Activated CD8-positive, alpha-beta T cell treated with anti-CD3 and anti-CD28 coated beads for 36 hours (primary cell): ENCODE results near the gene S100A1. TPM values are rescaled to one million over a fixed set of nuclear protein-coding genes. Genes with fewer than 3 reads are reported as not detected.

Experiments used
- ATAC-seq: fragments of 200-7000 bp; cut with Tn5 transposase; one replicate; pipeline ENCODE4 v1.10.0; 2021; ENCODE audit warnings: mild to moderate bottlenecking, moderate library complexity
- CTCF ChIA-PET: fragments of 350-600 bp; sonication (Branson Sonifier 250); formaldehyde crosslinking; loops from one replicate; lab custom pipeline; 2021; ENCODE audit warnings: antibody characterized with exemption; lab: Charles Lee
- POLR2A ChIA-PET: fragments of 350-600 bp; sonication (Branson Sonifier 250); formaldehyde crosslinking; loops from one replicate; lab custom pipeline; 2021; ENCODE audit warnings: antibody characterized with exemption; lab: Charles Lee
- DNase-seq: peaks from one replicate; pipeline ENCODE4 v3.0.0-alpha.2; 2020
- H3K27ac Mint-ChIP-seq: one replicate; pipeline ENCODE4 v1.8.0; 2021; ENCODE audit warnings: mild to moderate bottlenecking, mixed read lengths
- H3K27me3 Mint-ChIP-seq: one replicate; pipeline ENCODE4 v1.8.0; 2021; ENCODE audit warnings: mixed read lengths
- H3K36me3 Mint-ChIP-seq: one replicate; pipeline ENCODE4 v1.8.0; 2021; ENCODE audit warnings: low read depth, mixed read lengths
- H3K4me1 Mint-ChIP-seq: one replicate; pipeline ENCODE4 v1.8.0; 2021; ENCODE audit warnings: low read depth, mixed read lengths
- H3K4me3 Mint-ChIP-seq: one replicate; pipeline ENCODE4 v1.8.0; 2021; ENCODE audit warnings: mild to moderate bottlenecking, moderate library complexity, mixed read lengths
- H3K9me3 Mint-ChIP-seq: one replicate; pipeline ENCODE4 v1.8.0; 2021; ENCODE audit warnings: mixed read lengths
- intact Hi-C: fragments of 100-400 bp; cut with micrococcal nuclease; formaldehyde crosslinking; loops from one replicate; pipeline ENCODE4 v1.10.0; 2022
- total RNA-seq, 2 experiments: library from RNA; stranded (reverse); gene quantifications; one replicate each; pipeline ENCODE4 v1.2.3, GENCODE V29; 2021
- TF ChIP-seq, protein P1 (sequence below): fragments of 200-600 bp; IDR thresholded peaks from one replicate; pipeline ENCODE4 v1.8.0; 2022; ENCODE audit warnings: antibody characterized with exemption, mild to moderate bottlenecking

Gene S100A1
- total RNA-seq, 2 experiments from 2014 or later: not detected

DNA sequence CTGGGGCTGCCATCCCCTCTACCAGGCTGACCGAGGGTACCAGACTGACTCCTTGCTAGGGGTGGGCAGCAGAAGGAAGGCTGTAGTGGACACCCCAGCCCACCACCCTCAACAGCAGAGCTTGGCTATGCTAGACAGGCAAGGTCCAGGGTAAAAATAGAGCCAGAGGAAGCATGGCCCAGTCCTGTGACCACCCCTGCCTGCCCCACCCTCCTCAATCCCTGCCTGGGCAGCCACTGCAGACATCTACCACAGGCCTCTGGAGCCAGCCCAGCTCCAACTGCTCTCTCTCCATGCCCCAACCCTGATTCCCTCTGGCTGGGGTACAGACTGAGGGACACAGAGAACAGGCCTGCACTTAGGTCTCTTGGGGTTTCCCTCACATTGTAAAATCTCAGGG, 1.7 kb downstream of the S100A1 start:
- peaks cover 25% of the 10 kb centered on the region for H3K4me1 Mint-ChIP-seq
- no peak overlapping the region for H3K27ac Mint-ChIP-seq
- intact Hi-C loops: no loop called here
- peaks cover 4% of the 10 kb centered on the region for H3K9me3 Mint-ChIP-seq
- H3K36me3 Mint-ChIP-seq: peaks cover 10% of the 10 kb centered on the region
- ChIA-PET CTCF (interaction anchor here (0.7 to 6.4 kb wide), 5 partner anchors 13 to 119 kb away, joined by 4 to 60 read pairs (median 7); partner anchors contain the start of gene S100A14), POLR2A (interaction anchor here (0.9 to 1.1 kb wide), 2 partner anchors 68 to 84 kb away, joined by 3 read pairs; partner anchors contain the start of gene S100A4)
- ATAC-seq (no peak), DNase-seq (no peak)
- no peak overlapping the region for H3K4me3 Mint-ChIP-seq
- TF ChIP-seq, protein P1, sequence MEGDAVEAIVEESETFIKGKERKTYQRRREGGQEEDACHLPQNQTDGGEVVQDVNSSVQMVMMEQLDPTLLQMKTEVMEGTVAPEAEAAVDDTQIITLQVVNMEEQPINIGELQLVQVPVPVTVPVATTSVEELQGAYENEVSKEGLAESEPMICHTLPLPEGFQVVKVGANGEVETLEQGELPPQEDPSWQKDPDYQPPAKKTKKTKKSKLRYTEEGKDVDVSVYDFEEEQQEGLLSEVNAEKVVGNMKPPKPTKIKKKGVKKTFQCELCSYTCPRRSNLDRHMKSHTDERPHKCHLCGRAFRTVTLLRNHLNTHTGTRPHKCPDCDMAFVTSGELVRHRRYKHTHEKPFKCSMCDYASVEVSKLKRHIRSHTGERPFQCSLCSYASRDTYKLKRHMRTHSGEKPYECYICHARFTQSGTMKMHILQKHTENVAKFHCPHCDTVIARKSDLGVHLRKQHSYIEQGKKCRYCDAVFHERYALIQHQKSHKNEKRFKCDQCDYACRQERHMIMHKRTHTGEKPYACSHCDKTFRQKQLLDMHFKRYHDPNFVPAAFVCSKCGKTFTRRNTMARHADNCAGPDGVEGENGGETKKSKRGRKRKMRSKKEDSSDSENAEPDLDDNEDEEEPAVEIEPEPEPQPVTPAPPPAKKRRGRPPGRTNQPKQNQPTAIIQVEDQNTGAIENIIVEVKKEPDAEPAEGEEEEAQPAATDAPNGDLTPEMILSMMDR: no peak
- H3K27me3 Mint-ChIP-seq: peaks cover 9% of the 10 kb centered on the region

DNA sequence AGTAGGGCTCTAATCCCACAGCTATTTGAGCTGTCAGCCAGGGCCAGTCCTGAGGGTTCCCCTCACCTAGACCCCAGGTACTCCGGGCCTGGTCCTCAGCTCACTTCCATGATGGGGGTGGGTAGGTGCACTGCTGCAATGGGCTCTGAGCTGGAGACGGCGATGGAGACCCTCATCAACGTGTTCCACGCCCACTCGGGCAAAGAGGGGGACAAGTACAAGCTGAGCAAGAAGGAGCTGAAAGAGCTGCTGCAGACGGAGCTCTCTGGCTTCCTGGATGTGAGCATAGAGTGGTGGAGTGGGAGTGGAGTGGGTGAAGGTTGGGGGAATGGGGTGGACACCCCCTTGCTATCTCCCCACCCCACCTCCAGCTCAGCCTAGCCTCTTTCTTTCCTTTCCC, 2.1 kb downstream of the S100A1 start:
- H3K27me3 Mint-ChIP-seq: peaks cover 9% of the 10 kb centered on the region
- peaks cover 27% of the 10 kb centered on the region for H3K4me1 Mint-ChIP-seq
- no peak overlapping the region for H3K27ac Mint-ChIP-seq
- intact Hi-C loops: no loop called here
- no peak for DNase-seq
- CTCF ChIA-PET: interaction anchor here (0.7 to 6.4 kb wide), 5 partner anchors 13 to 120 kb away, joined by 4 to 60 read pairs (median 7); partner anchors contain the start of gene S100A14
- no peak overlapping the region for H3K4me3 Mint-ChIP-seq
- TF ChIP-seq, protein P1: no peak
- H3K9me3 Mint-ChIP-seq: peaks cover 4% of the 10 kb centered on the region
- ATAC-seq: no peak
- POLR2A ChIA-PET: interaction anchor here (0.9 to 1.1 kb wide), 2 partner anchors 68 to 85 kb away, joined by 3 read pairs; partner anchors contain the start of gene S100A4
- H3K36me3 Mint-ChIP-seq: peaks cover 14% of the 10 kb centered on the region

- H3K9me3 Mint-ChIP-seq: peaks cover 4% of the 10 kb centered on the region
These were observed 3.1 kb downstream of the S100A1 start for GRCh38 chr1:153631047-153632022.

GRCh38 chr1:153633161-153633753, 5.0 kb downstream of the S100A1 start:
- TF ChIP-seq, protein P1: no peak
- CTCF ChIA-PET: interaction anchor here (1.0 to 3.1 kb wide), 14 partner anchors 11 to 353 kb away, joined by 3 to 19 read pairs (median 6); partner anchors contain the start of genes NPR1, RAB13, S100A14 and S100A6
- intact Hi-C loops: no loop called here
- peaks cover 4% of the 10 kb centered on the region for H3K9me3 Mint-ChIP-seq
- peaks cover 41% of the 10 kb centered on the region for H3K4me1 Mint-ChIP-seq
- peak overlapping the region; percentile 99 for H3K27ac Mint-ChIP-seq
- no peak for ATAC-seq
- no peaks in the 10 kb centered on the region for H3K27me3 Mint-ChIP-seq
- peaks cover 37% of the 10 kb centered on the region for H3K36me3 Mint-ChIP-seq
- POLR2A ChIA-PET: interaction anchor here (0.9 to 4.5 kb wide), 17 partner anchors 10 to 140 kb away, joined by 3 to 64 read pairs (median 5); partner anchors contain the start of genes ILF2, S100A4, S100A6 and SNAPIN
- peak overlapping the region; percentile 100 for H3K4me3 Mint-ChIP-seq
- no peak for DNase-seq

More at GRCh38 chr1:153631047-153632022, 3.1 kb downstream of the S100A1 start:
- Mint-ChIP-seq H3K4me1 (peaks cover 30% of the 10 kb centered on the region), H3K4me3 (no peak overlapping the region), H3K27me3 (peaks cover 6% of the 10 kb centered on the region), H3K27ac (peak overlapping the region; percentile 63), H3K36me3 (peaks cover 21% of the 10 kb centered on the region)
- ChIA-PET POLR2A (no interaction called here), CTCF (interaction anchor here (2.7 to 6.4 kb wide), 2 partner anchors 14 to 98 kb away, joined by 15 to 60 read pairs; partner anchors contain the start of gene S100A14)
- intact Hi-C loops: no loop called here
- ATAC-seq: no peak
- TF ChIP-seq, protein P1: no peak
- DNase-seq: no peak
